ENCODE measurements around the gene CALD1. TPM values are rescaled to one million over a fixed set of nuclear protein-coding genes. Genes with fewer than 3 reads are reported as not detected.

Gene CALD1
- total RNA-seq, 1 experiment from 2014 or later: 53.1 TPM

- DNase-seq: no peak
- Histone ChIP-seq H3K9me3 (no peaks in the 10 kb centered on the region), H3K27me3 (no peaks in the 10 kb centered on the region), H3K36me3 (peaks cover 5% of the 10 kb centered on the region; the same call in 1 of the 2 replicates), H3K4me3 (no peak overlapping the region)
Measured at GRCh38 chr7:134777908-134778580, 1.4 kb upstream of the CALD1 start.

DNA sequence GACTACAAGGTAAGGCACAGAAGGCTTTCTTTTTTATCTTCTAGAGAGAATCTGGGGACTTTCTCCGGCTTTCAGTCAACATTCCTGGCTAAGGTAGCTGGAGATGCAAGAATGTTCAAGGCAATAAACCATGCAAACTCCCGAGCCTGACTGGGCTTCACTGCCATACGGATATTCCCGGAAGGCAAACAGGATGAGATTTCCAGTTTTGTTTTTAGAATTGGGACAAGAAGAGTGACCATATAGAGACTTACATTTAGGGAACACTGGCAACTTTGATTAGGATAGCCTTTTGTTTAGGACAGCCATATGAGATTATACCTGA, 269 bp downstream of the CALD1 start:
- Histone ChIP-seq H3K36me3 (peaks cover 17% of the 10 kb centered on the region), H3K27me3 (no peaks in the 10 kb centered on the region), H3K9me3 (no peaks in the 10 kb centered on the region), H3K4me3 (peak overlapping the region; percentile 65)
- DNase-seq: no peak

DNA sequence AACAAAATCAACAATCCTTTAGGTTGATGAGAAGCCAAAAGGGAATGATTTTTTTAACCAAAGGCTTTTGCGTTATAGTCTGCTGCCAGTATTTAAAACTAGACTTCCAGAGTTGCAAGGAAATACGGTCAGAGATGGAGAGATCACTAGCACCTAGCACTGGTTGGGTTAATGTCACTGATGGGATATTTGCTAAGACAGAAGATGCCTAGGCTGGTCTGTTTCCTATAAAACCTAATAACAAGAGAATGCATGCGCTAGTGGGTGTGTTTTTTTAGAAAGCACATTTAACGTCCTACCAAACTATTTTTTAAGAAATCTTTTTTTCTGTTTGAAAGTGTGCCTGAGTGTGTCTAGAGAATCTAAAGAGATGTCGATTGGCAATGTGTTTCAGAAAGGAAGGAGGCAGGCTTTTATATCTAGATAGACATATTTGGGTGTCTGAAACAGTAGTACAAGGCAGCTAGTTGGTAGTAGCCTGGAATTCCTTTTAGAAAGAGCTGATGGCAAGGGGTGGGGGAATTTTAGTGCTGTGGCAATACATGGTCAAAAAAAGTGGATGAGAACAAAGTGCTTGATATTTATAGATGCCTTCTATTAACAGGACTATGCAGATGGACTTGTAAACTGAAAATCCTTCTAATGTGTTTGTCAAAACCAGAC, 863 bp downstream of the CALD1 start:
- Histone ChIP-seq H3K9me3 (no peaks in the 10 kb centered on the region), H3K36me3 (peaks cover 23% of the 10 kb centered on the region), H3K27me3 (no peaks in the 10 kb centered on the region), H3K4me3 (peak overlapping the region; percentile 65)
- no peak for DNase-seq

- Histone ChIP-seq H3K27me3 (no peaks in the 10 kb centered on the region), H3K36me3 (peaks cover 23% of the 10 kb centered on the region), H3K4me3 (peak overlapping the region; percentile 65), H3K9me3 (no peaks in the 10 kb centered on the region)
- no peak for DNase-seq
Measured at GRCh38 chr7:134781171-134781570, 1.7 kb downstream of the CALD1 start.

GRCh38 chr7:134782121-134782623, 2.7 kb downstream of the CALD1 start:
- Histone ChIP-seq H3K27me3 (no peaks in the 10 kb centered on the region), H3K36me3 (peaks cover 23% of the 10 kb centered on the region), H3K4me3 (no peak overlapping the region; the same call in 1 of the 2 replicates), H3K9me3 (no peaks in the 10 kb centered on the region)
- DNase-seq: no peak

- peaks cover 23% of the 10 kb centered on the region for H3K36me3 ChIP-seq
- no peak overlapping the region for H3K4me3 ChIP-seq
- no peak for DNase-seq
- no peaks in the 10 kb centered on the region for H3K27me3 ChIP-seq
- no peaks in the 10 kb centered on the region for H3K9me3 ChIP-seq
Measured at GRCh38 chr7:134783294-134784069, 4.0 kb downstream of the CALD1 start.

DNA sequence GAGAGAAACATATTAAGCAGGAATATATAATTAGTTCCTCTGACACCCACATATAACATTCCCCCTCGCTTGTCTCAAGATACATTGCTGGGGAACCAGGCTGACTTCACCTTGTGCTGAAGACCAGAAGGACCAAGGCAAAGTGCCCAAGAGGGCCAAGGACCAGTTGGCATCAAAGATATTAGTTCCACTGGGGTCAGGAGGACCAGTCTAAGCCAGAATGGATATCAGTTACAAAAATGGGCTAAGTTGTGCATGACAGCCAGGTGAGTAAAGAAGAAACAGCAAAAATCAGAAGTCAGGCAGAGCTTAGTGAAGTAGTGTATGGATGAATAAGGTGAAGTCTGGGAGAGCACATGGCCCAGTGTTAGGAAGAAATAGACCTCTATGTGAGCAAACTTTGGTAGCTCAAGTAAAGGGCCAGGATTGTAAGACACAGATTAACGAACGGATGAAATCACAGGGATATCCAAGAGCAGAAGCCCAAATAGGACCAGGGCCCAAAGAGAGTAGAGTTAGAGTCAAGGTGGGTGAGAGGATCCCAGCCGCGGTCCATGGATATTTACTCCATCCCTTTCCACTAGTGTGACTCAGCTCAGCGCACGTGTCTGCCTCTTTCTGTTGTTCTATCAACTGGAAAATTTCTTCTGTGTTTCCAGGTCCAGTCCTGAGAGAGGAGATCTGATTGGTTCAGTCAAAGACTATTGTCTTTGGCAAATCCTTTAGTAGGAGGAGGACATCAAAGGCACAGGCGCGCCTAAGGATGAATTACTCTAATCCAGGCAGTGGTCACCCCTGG, 5.0 kb downstream of the CALD1 start:
- Histone ChIP-seq H3K27me3 (no peaks in the 10 kb centered on the region), H3K36me3 (peaks cover 23% of the 10 kb centered on the region), H3K9me3 (no peaks in the 10 kb centered on the region), H3K4me3 (no peak overlapping the region)
- DNase-seq: no peak

GRCh38 chr7:134785842-134786241, 6.4 kb downstream of the CALD1 start:
- no peak overlapping the region for H3K4me3 ChIP-seq
- no peaks in the 10 kb centered on the region for H3K27me3 ChIP-seq
- H3K9me3 ChIP-seq: no peaks in the 10 kb centered on the region
- H3K36me3 ChIP-seq: peaks cover 23% of the 10 kb centered on the region
- DNase-seq: no peak

GRCh38 chr7:134787064-134787463, 7.6 kb downstream of the CALD1 start:
- DNase-seq: no peak
- Histone ChIP-seq H3K36me3 (peaks cover 23% of the 10 kb centered on the region), H3K4me3 (no peak overlapping the region), H3K27me3 (no peaks in the 10 kb centered on the region), H3K9me3 (no peaks in the 10 kb centered on the region)

DNA sequence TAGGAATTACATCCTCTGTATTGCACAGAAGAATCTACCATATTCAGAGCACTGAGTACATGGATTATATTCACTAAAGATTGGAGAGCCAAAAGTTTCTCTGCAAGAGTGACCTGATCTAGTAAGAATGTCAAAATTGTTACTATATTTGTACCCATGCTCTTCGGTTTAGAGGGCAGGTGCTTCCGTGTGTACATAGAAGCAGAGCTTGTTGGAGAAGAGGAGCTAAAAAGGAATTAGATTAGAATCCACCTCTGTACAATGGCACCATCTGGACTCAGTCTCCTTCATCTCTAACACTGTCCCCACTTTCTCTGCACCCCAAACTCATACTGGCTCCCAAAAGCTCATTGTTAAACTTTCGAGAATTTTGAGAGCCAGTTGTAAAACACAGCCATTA, 8.3 kb downstream of the CALD1 start:
- Histone ChIP-seq H3K9me3 (no peaks in the 10 kb centered on the region), H3K36me3 (peaks cover 18% of the 10 kb centered on the region), H3K27me3 (no peaks in the 10 kb centered on the region), H3K4me3 (no peak overlapping the region)
- no peak for DNase-seq

DNA sequence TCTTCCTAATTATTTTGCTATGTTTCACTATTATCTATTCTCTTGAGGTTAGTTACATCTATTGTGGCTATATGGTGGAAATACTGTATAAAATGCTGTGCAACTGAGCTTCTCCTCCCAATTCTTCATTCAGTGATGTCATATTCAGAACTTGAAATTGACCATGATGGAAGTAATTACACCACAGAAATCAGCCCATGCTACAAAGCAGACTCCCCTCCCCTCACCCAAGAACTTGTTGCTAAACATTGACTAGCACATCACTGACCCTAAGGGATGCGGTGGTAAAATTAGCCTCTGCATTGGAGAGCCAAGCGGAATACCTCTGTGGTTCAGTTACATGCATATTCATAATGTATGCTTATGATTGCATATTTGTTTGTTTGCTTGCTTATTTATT, 8.8 kb downstream of the CALD1 start:
- no peak overlapping the region for H3K4me3 ChIP-seq
- H3K27me3 ChIP-seq: no peaks in the 10 kb centered on the region
- H3K36me3 ChIP-seq: peaks cover 16% of the 10 kb centered on the region
- no peaks in the 10 kb centered on the region for H3K9me3 ChIP-seq
- DNase-seq: no peak

- Histone ChIP-seq H3K27me3 (no peaks in the 10 kb centered on the region), H3K36me3 (peaks cover 6% of the 10 kb centered on the region; the same call in 1 of the 2 replicates), H3K9me3 (no peaks in the 10 kb centered on the region), H3K4me3 (no peak overlapping the region)
- DNase-seq: no peak
Measured at GRCh38 chr7:134789967-134790685, 10.7 kb downstream of the CALD1 start.

- DNase-seq: peak; percentile 30
- Histone ChIP-seq H3K27me3 (no peaks in the 10 kb centered on the region), H3K9me3 (no peaks in the 10 kb centered on the region), H3K36me3 (peaks cover 5% of the 10 kb centered on the region), H3K4me3 (no peak overlapping the region)
Measured at GRCh38 chr7:134792968-134793367, 13.5 kb downstream of the CALD1 start.

DNA sequence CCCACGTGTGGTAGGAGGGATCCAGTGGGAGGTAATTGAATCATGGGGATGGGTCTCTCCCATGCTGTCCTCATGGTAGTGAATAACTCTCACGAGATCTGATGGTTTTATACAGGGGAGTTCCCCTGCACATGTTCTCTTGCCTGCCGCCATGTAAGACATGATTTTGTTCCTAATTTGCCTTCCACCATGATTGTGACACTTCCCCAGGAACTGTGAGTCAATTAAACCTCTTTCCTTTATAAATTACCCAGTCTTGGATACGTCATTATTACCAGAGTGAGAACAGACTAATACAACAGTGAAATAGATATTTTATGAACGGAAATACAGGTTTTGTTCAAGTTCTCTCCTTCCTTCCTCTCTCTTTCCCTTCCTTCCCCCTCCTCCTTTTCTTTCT, 15.8 kb downstream of the CALD1 start:
- H3K4me3 ChIP-seq: no peak overlapping the region
- H3K27me3 ChIP-seq: no peaks in the 10 kb centered on the region
- no peaks in the 10 kb centered on the region for H3K9me3 ChIP-seq
- DNase-seq: no peak
- H3K36me3 ChIP-seq: peaks cover 10% of the 10 kb centered on the region

DNA sequence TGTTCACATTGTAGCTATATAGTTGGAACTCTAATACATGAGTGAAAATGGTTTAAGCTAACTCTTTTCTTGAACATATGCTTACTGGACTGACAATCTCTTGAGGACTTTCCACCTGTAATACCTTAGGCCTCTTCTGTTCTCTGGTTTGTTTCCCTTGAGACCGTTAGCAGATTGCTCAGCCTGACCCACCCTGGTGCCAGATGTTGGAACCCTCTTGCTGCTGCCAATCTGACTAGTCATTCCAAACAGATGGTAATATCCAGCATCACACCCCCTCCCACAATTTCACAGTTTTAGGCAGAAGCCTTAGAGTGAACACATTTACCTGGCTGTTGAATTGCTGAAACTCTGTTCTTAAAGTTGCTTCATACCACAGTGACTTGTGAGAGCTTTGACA, 18.7 kb downstream of the CALD1 start:
- Histone ChIP-seq H3K4me3 (no peak overlapping the region), H3K36me3 (peaks cover 15% of the 10 kb centered on the region), H3K9me3 (peaks cover 4% of the 10 kb centered on the region; the same call in 1 of the 2 replicates), H3K27me3 (no peaks in the 10 kb centered on the region)
- DNase-seq: no peak

- H3K9me3 ChIP-seq: peaks cover 4% of the 10 kb centered on the region; the same call in 1 of the 2 replicates
- DNase-seq: no peak
- peaks cover 17% of the 10 kb centered on the region for H3K36me3 ChIP-seq
- H3K27me3 ChIP-seq: no peaks in the 10 kb centered on the region
- H3K4me3 ChIP-seq: no peak overlapping the region
Measured at GRCh38 chr7:134799377-134799776, 19.9 kb downstream of the CALD1 start.

All from MG63 (cell line).